Keratinocyte (primary cell): ENCODE measurements around the gene NIT1.

ENCODE experiments used
- CTCF ChIP-seq, 3 experiments: IDR thresholded peaks in 1 of 3; conservative IDR thresholded peaks in 1 of 3; optimal IDR thresholded peaks in 1 of 3; 2 replicates in 2 of 3; 3 replicates in 1 of 3; pipeline versions ENCODE3 to v1.5.1; 2011; ENCODE audit warnings: low read length in 3 of 3, mild to moderate bottlenecking in 3 of 3, moderate library complexity in 2 of 3, control low read depth in 1 of 3, inconsistent platforms in 1 of 3; ENCODE audit not compliant: insufficient read depth in 2 of 3; ENCODE audit errors: extremely low read depth in 1 of 3
- EZH2 ChIP-seq: IDR thresholded peaks from one replicate; pipeline ENCODE4 v1.6.1; 2012; ENCODE audit warnings: inconsistent platforms, mild to moderate bottlenecking, low read length, moderate library complexity

DNA sequence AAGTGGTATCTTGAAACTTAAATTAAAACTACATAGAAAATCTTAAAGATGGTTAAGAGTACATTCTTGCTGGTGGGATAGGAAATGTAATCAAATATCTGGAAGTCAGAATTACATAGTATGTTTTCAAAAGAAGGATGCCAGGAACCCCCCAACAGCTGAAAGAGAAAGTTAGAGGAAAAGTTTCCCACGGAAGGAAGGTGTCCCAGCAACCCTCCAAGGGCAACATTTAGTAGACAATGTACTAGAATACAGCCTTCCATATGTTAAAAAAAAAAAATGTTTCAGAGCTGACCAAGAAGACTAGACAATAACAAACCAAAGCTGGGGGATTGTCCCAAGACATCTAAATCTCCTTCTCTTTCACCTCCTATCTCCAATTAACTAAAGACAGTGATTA lies 12.4 kb downstream of the NIT1 start:
- TF ChIP-seq EZH2 (no peak), CTCF (optimal IDR thresholded peaks at IDR 0.05 in 1 of 3, IDR thresholded peaks at IDR 0.05 in 1 of 3, conservative IDR thresholded peaks at IDR 0.05 in 1 of 3; ENCODE audit: extremely low read depth in 1 of 3, insufficient read depth in 2 of 3, low read length in 3 of 3) (no peak)
